K562 (cell line): ENCODE data around the gene LRRC58. TPM values are rescaled to one million over a fixed set of nuclear protein-coding genes. Genes with fewer than 3 reads are reported as not detected.

Source experiments
- EP300 ChIP-seq: IDR thresholded peaks from 2 replicates; pipeline ENCODE4 v1.6.1; 2012; ENCODE audit warnings: low read length, improper control_type of control experiment
- GABPB1 ChIP-seq: sonication (generic); formaldehyde crosslinking; IDR thresholded peaks from 2 replicates; pipeline ENCODE4 v1.8.0; 2022; ENCODE audit warnings: mild to moderate bottlenecking, missing genetic modification reagents
- HMBOX1 ChIP-seq: sonication (generic); IDR thresholded peaks from 2 replicates; pipeline ENCODE4 v1.6.1; 2016
- KLF10 ChIP-seq: fragments of 250-450 bp; sonication (Bioruptor Pico); IDR thresholded peaks from 2 replicates; pipeline ENCODE4 v1.6.1; 2021; ENCODE audit warnings: matching md5 sums
- MEF2D ChIP-seq: conservative IDR thresholded peaks from 2 replicates; pipeline ENCODE4 v1.6.1; 2016; ENCODE audit warnings: low read depth, missing genetic modification characterization, missing compliant biosample characterization
- NEUROD1 ChIP-seq: fragments of 150-350 bp; IDR thresholded peaks from 2 replicates; pipeline ENCODE4 v1.6.1; 2014; ENCODE audit warnings: borderline replicate concordance, low read length, low read depth; ENCODE audit not compliant: partially characterized antibody
- POLR2AphosphoS5 ChIP-seq: IDR thresholded peaks from 2 replicates; pipeline ENCODE4 v1.6.1; 2011; ENCODE audit warnings: mild to moderate bottlenecking, low read depth, low read length, moderate library complexity; ENCODE audit not compliant: control insufficient read depth, insufficient read depth
- SMAD3 ChIP-seq: fragments of 450-650 bp; formaldehyde crosslinking; conservative IDR thresholded peaks from 2 replicates; pipeline ENCODE4 v1.4.0; 2020; ENCODE audit warnings: mild to moderate bottlenecking
- ZBTB17 ChIP-seq: fragments of 450-650 bp; formaldehyde crosslinking; IDR thresholded peaks from 2 replicates; pipeline ENCODE4 v1.4.0; 2020; ENCODE audit warnings: mild to moderate bottlenecking
- ZBTB7A ChIP-seq: IDR thresholded peaks from 2 replicates; pipeline ENCODE4 v1.6.1; 2011; ENCODE audit warnings: low read depth, mild to moderate bottlenecking, low read length, moderate library complexity, borderline replicate concordance; ENCODE audit not compliant: control insufficient read depth
- ZNF146 ChIP-seq: IDR thresholded peaks from one replicate; pipeline ENCODE4 v1.6.1; 2018; ENCODE audit warnings: missing compliant biosample characterization; ENCODE audit not compliant: unreplicated experiment
- polyA plus RNA-seq, 8 experiments: library from polyadenylated mRNA; depleted of rRNA in 4 of 8; stranded (reverse) in 5 of 8; unstranded in 3 of 8; fragments of >200 nt; fragmentation: Nextera tagmentation in 2 of 8; fragmentation: Illumina TruSeq in 1 of 8; extraction: Ambion mirVana in 2 of 8; extraction: Trizol in 1 of 8; gene quantifications; 2 replicates each; pipeline versions ENCODE4 v1.2.1 to v1.2.3, GENCODE V29; 2011 to 2014; ENCODE audit warnings: inconsistent platforms in 1 of 8, missing spikeins in 1 of 8
- total RNA-seq, 7 experiments: library from RNA; depleted of rRNA in 6 of 7; stranded (reverse); fragments of >200 nt in 6 of 7; fragmentation: Illumina TruSeq in 2 of 7; extraction: Trizol in 2 of 7; gene quantifications; 2 replicates each; pipeline versions ENCODE4 v1.2.1 to v1.2.3, GENCODE V29; 2011 to 2021; ENCODE audit warnings: low replicate concordance in 1 of 7
- TF ChIP-seq, protein P1 (sequence below), 2 experiments: fragments of 450-650 bp in 1 of 2; IDR thresholded peaks; 2 replicates each; pipeline ENCODE4 v1.6.1; 2011 to 2017; ENCODE audit warnings: low read depth in 2 of 2, antibody characterized with exemption in 1 of 2, borderline replicate concordance in 1 of 2, low read length in 1 of 2, mild to moderate bottlenecking in 1 of 2, mixed read lengths in 1 of 2; ENCODE audit not compliant: control insufficient read depth in 1 of 2

LRRC58 gene
- total and polyA plus RNA-seq, 9 of the 15 experiments (the other 6 are each of a cell fraction or from before 2014, with no cell fraction given), result 5.6 to 26.6 (median 14.8) TPM

GRCh38 chr3:120275618-120276017 lies 73.5 kb downstream of the LRRC58 start (continued):
- TF ChIP-seq, protein P1, sequence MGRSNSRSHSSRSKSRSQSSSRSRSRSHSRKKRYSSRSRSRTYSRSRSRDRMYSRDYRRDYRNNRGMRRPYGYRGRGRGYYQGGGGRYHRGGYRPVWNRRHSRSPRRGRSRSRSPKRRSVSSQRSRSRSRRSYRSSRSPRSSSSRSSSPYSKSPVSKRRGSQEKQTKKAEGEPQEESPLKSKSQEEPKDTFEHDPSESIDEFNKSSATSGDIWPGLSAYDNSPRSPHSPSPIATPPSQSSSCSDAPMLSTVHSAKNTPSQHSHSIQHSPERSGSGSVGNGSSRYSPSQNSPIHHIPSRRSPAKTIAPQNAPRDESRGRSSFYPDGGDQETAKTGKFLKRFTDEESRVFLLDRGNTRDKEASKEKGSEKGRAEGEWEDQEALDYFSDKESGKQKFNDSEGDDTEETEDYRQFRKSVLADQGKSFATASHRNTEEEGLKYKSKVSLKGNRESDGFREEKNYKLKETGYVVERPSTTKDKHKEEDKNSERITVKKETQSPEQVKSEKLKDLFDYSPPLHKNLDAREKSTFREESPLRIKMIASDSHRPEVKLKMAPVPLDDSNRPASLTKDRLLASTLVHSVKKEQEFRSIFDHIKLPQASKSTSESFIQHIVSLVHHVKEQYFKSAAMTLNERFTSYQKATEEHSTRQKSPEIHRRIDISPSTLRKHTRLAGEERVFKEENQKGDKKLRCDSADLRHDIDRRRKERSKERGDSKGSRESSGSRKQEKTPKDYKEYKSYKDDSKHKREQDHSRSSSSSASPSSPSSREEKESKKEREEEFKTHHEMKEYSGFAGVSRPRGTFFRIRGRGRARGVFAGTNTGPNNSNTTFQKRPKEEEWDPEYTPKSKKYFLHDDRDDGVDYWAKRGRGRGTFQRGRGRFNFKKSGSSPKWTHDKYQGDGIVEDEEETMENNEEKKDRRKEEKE (IDR thresholded peaks at IDR 0.05; ENCODE audit: borderline replicate concordance in 1 of 2, control insufficient read depth in 1 of 2, low read depth in 2 of 2, low read length in 1 of 2), result no peak
- no peak for TF ChIP-seq GABPB1 (CRISPR knock-in tag)
- TF ChIP-seq KLF10 (CRISPR knock-in tag), result no peak
- TF ChIP-seq MEF2D (tag), result no peak
- TF ChIP-seq ZNF146 (CRISPR knock-in tag), result no peak
- TF ChIP-seq NEUROD1, result no peak
- no peak for TF ChIP-seq SMAD3 (CRISPR knock-in tag)
- TF ChIP-seq EP300, result no peak
- TF ChIP-seq ZBTB17, result no peak
- no peak for TF ChIP-seq ZBTB7A
- TF ChIP-seq HMBOX1, result no peak
- no peak for TF ChIP-seq POLR2AphosphoS5
